Measurements from ENCODE around the gene ARL6IP5. TPM values are rescaled to one million over a fixed set of nuclear protein-coding genes. Genes with fewer than 3 reads are reported as not detected.

ARL6IP5 gene
- polyA plus RNA-seq, 3 donors, result 69.3 to 458 (median 430) TPM

DNA sequence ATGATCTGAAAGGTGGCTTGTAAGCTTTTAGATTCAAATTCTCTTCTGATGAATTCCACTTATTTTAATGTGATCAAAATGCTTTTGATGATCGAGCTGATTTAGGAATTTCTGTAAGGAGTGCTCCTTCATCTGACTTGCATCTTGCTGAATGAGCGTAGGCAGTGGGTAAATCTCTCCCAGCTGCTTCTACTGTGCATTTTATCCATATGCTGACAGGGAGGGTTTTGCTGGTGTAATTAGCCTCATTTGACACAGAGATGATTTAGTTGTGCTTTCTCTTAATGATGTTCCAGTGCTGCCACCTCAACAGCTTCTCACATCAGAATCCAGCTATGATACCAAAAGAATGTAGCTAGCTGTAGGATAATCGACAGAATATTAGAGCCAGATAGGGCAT lies 41.5 kb downstream of the ARL6IP5 start:
- Histone ChIP-seq H3K4me3 (replicated peaks in 1 of 3; ENCODE audit: low read depth in 2 of 3, low read length in 3 of 3) (no peak overlapping the region), H3K27ac (ENCODE audit: low read depth in 1 of 2, low read length in 2 of 2) (no peak overlapping the region), H3K9ac (ENCODE audit: insufficient read depth, low read length, poor library complexity, severe bottlenecking) (no peak overlapping the region), H3K36me3 (replicated peaks in 1 of 2; ENCODE audit: control insufficient read depth in 1 of 2, insufficient read depth in 2 of 2, low read length in 2 of 2) (no peaks in the 10 kb centered on the region), H2AFZ (ENCODE audit: insufficient read depth, low read depth, low read length, poor library complexity, severe bottlenecking) (no peak overlapping the region), H3K79me2 (ENCODE audit: insufficient read depth, low read length) (no peaks in the 10 kb centered on the region), H3K4me1 (ENCODE audit: control insufficient read depth in 1 of 2, insufficient read depth in 2 of 2, low read length in 2 of 2) (peaks cover 7% of the 10 kb centered on the region in 2 donors), H3K9me3 (replicated peaks in 1 of 2; ENCODE audit: control insufficient read depth in 1 of 2, insufficient read depth in 1 of 2, low read length in 2 of 2) (no peaks in the 10 kb centered on the region), H3K4me2 (replicated peaks; ENCODE audit: extremely low read depth, low read length, poor library complexity, severe bottlenecking) (no peak overlapping the region), H3K27me3 (ENCODE audit: control insufficient read depth in 2 of 2, insufficient read depth in 2 of 2, low read length in 2 of 2) (no peaks in the 10 kb centered on the region), H4K20me1 (ENCODE audit: insufficient read depth, low read length) (no peaks in the 10 kb centered on the region)
- no peaks in the 10 kb centered on the region for H3K9me3 Mint-ChIP-seq
- H3K4me1 Mint-ChIP-seq, result peaks cover 8% of the 10 kb centered on the region
- no peaks in the 10 kb centered on the region for H3K27me3 Mint-ChIP-seq (ENCODE audit: low read depth in 3 of 3)
- H3K36me3 Mint-ChIP-seq, result no peaks in the 10 kb centered on the region
- DNase-seq, result no peak
- no CpG with 5 or more reads among the region's 3 CpGs for WGBS (ENCODE audit: insufficient coverage)
- H3K4me3 Mint-ChIP-seq, result no peak overlapping the region
- TF ChIP-seq, protein P1, sequence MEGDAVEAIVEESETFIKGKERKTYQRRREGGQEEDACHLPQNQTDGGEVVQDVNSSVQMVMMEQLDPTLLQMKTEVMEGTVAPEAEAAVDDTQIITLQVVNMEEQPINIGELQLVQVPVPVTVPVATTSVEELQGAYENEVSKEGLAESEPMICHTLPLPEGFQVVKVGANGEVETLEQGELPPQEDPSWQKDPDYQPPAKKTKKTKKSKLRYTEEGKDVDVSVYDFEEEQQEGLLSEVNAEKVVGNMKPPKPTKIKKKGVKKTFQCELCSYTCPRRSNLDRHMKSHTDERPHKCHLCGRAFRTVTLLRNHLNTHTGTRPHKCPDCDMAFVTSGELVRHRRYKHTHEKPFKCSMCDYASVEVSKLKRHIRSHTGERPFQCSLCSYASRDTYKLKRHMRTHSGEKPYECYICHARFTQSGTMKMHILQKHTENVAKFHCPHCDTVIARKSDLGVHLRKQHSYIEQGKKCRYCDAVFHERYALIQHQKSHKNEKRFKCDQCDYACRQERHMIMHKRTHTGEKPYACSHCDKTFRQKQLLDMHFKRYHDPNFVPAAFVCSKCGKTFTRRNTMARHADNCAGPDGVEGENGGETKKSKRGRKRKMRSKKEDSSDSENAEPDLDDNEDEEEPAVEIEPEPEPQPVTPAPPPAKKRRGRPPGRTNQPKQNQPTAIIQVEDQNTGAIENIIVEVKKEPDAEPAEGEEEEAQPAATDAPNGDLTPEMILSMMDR (IDR thresholded peaks at IDR 0.05), result no peak
- no peak overlapping the region for H3K27ac Mint-ChIP-seq
- intact Hi-C loops (cut with micrococcal nuclease), result no loop called here

DNA sequence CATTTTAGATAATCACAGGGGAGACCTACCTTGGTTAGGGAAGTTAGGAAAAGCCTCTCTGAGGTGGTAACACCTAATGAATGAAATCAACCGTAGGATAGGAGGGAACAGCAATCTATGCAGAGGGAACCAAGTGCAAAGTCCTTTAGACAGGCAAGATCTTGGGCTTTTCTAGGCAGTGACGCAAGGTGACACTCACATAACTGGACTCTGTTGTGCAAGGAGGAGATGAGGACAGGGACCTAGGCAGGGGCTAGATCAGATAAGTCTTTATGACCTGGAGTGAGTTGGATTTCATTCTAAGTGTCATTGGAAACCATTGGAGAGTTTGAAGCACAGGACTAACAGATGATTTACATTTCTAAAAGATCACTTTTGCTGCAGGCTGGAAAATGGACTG lies 42.3 kb downstream of the ARL6IP5 start:
- Mint-ChIP-seq H3K4me3 (no peak overlapping the region), H3K4me1 (peaks cover 2% of the 10 kb centered on the region), H3K9me3 (no peaks in the 10 kb centered on the region), H3K36me3 (no peaks in the 10 kb centered on the region), H3K27me3 (ENCODE audit: low read depth in 3 of 3) (peaks cover 0 to 2% (median 0%) of the 10 kb centered on the region in 3 donors), H3K27ac (no peak overlapping the region)
- H3K27ac ChIP-seq (ENCODE audit: low read depth in 1 of 2, low read length in 2 of 2), result no peak overlapping the region
- H3K9me3 ChIP-seq (replicated peaks in 1 of 2; ENCODE audit: control insufficient read depth in 1 of 2, insufficient read depth in 1 of 2, low read length in 2 of 2), result no peaks in the 10 kb centered on the region
- H3K36me3 ChIP-seq (replicated peaks in 1 of 2; ENCODE audit: control insufficient read depth in 1 of 2, insufficient read depth in 2 of 2, low read length in 2 of 2), result no peaks in the 10 kb centered on the region
- 83% methylated on average over 2 of the region's 2 CpGs for WGBS (ENCODE audit: insufficient coverage)
- DNase-seq, result no peak
- intact Hi-C loops (cut with micrococcal nuclease), result no loop called here
- TF ChIP-seq, protein P1 (IDR thresholded peaks at IDR 0.05), result no peak
- H3K79me2 ChIP-seq (ENCODE audit: insufficient read depth, low read length), result no peaks in the 10 kb centered on the region
- no peak overlapping the region for H3K4me2 ChIP-seq (replicated peaks; ENCODE audit: extremely low read depth, low read length, poor library complexity, severe bottlenecking)
- no peak overlapping the region for H3K9ac ChIP-seq (ENCODE audit: insufficient read depth, low read length, poor library complexity, severe bottlenecking)
- H4K20me1 ChIP-seq (ENCODE audit: insufficient read depth, low read length), result no peaks in the 10 kb centered on the region
- no peak overlapping the region for H2AFZ ChIP-seq (ENCODE audit: insufficient read depth, low read depth, low read length, poor library complexity, severe bottlenecking)
- H3K4me3 ChIP-seq (replicated peaks in 1 of 3; ENCODE audit: low read depth in 2 of 3, low read length in 3 of 3), result no peak overlapping the region
- peaks cover under 1 to 1% of the 10 kb centered on the region in 2 donors for H3K4me1 ChIP-seq (ENCODE audit: control insufficient read depth in 1 of 2, insufficient read depth in 2 of 2, low read length in 2 of 2)
- no peaks in the 10 kb centered on the region for H3K27me3 ChIP-seq (ENCODE audit: control insufficient read depth in 2 of 2, insufficient read depth in 2 of 2, low read length in 2 of 2)
